Heart left ventricle (tissue), 13 donors: Measurements from ENCODE around the gene TMEM185B.

Source experiments
- CTCF ChIP-seq, 12 donors: fragments of 200-600 bp; sonication (generic) in 4 of 12; IDR thresholded peaks; one replicate each; pipeline versions ENCODE4 v1.5.0 to v1.8.0; 2018 to 2022; ENCODE audit warnings: antibody characterized with exemption in 12 of 12, mild to moderate bottlenecking in 5 of 12
- POLR2A ChIP-seq, 2 donors: fragments of 450-650 bp; IDR thresholded peaks; one replicate each; pipeline ENCODE4 v1.6.1; 2017; ENCODE audit warnings: antibody characterized with exemption in 2 of 2, mild to moderate bottlenecking in 2 of 2, moderate library complexity in 2 of 2
- donor health status: ischemic (EF 13 %, LVEDD 7.1; RV severe dilation, severe dysfunction).
- donor health status: DM: no; HTN: yes; CAD: no.
- donor health status: DM: no; HTN: no; CAD: no.
- donor health status: ischemic (EF 25% LVEDD 6.9; RV normal size, moderate dysfunction).
- donor health status: ischemic (EF 25% LVEDD 5.7; RV mildly dilated, moderate dysfunction).
- donor health status: ischemic (EF 35%, LVEDD 5.7; RV mildly dilated, moderate dysfunction).
- donor health status: nonischemic (EF 11% LVEDD 7.7; RV severe dilation, severe dysfunction).
- donor health status: DM: yes; HTN: yes; CAD: no.
- donor health status: PGD.
- donor health status: ischemic (EF 29% LVEDD 5.4; RV normal size, mild dysfunction).
- donor health status: nonischemic (EF 23%, LVEDD 6.1; RV moderate dilation, normal function).

DNA sequence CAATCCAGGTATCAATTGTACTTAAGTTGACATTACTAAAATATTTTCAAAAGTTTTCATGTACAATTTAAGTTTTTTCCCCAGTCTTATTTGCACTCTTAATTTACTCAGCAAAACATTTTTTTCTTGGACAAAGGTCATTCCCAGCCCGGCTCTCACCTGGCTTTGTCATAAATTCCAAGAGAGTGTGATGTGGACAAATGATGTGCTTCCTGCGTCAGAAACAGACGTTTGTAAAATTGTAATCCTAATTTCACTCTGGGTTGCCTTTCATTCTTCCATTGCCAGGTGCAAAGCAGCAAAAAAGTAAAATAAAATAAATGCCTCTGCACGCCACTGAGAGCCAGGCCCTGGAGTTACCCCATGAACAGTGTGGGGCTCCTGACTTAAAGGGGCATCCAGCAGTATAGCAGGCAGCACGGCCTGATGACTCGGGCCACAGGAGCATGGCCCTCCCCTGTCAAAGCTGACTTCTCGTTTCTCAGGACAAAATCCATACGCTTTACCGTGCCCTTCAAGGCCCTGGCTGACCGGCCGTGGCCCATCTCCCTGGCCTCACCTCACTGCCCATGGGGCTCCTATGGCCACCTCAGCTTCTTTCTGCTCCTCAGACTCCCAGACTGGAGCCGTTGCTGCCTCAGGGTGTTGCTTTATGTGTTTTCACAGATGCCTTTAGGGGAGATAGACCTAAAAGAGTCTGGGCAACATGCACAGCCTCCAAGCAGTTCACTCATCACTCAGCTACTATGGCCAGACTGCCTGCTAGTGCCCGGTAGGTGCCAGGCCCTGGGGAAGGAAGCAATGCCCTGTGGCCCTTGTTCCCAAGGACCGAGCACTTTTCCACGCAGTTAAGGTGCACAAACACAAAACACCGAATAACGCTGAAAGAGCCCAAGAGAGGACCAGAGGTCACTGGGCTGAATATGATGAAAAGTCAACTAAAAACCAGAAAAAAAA, 7.6 kb upstream of the TMEM185B start:
- no peak for TF ChIP-seq CTCF (IDR thresholded peaks at IDR 0.05)
- TF ChIP-seq POLR2A (IDR thresholded peaks at IDR 0.05) = no peak
